Erythroblast (primary cell): Measurements from ENCODE around the gene LRP11.
"Not testable (repeated sequence)": the region's sequence is repeated elsewhere in the genome, so short reads cannot be mapped to it uniquely, and the experiment has no call there.

Experiments
- DNase-seq, 2 experiments: peaks; one replicate each; lab custom pipeline; 2025; lab: John Stamatoyannopoulos, UW
- GATA1 ChIP-seq: IDR thresholded peaks from 2 replicates; pipeline ENCODE4 v1.6.1; 2011; ENCODE audit warnings: low read depth, mild to moderate bottlenecking, control low read depth, low read length, moderate library complexity
- POLR2A ChIP-seq: IDR thresholded peaks from 2 replicates; pipeline ENCODE4 v1.6.1; 2011; ENCODE audit warnings: mild to moderate bottlenecking, low read length

LRP11 gene, protein sequence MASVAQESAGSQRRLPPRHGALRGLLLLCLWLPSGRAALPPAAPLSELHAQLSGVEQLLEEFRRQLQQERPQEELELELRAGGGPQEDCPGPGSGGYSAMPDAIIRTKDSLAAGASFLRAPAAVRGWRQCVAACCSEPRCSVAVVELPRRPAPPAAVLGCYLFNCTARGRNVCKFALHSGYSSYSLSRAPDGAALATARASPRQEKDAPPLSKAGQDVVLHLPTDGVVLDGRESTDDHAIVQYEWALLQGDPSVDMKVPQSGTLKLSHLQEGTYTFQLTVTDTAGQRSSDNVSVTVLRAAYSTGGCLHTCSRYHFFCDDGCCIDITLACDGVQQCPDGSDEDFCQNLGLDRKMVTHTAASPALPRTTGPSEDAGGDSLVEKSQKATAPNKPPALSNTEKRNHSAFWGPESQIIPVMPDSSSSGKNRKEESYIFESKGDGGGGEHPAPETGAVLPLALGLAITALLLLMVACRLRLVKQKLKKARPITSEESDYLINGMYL

DNA sequence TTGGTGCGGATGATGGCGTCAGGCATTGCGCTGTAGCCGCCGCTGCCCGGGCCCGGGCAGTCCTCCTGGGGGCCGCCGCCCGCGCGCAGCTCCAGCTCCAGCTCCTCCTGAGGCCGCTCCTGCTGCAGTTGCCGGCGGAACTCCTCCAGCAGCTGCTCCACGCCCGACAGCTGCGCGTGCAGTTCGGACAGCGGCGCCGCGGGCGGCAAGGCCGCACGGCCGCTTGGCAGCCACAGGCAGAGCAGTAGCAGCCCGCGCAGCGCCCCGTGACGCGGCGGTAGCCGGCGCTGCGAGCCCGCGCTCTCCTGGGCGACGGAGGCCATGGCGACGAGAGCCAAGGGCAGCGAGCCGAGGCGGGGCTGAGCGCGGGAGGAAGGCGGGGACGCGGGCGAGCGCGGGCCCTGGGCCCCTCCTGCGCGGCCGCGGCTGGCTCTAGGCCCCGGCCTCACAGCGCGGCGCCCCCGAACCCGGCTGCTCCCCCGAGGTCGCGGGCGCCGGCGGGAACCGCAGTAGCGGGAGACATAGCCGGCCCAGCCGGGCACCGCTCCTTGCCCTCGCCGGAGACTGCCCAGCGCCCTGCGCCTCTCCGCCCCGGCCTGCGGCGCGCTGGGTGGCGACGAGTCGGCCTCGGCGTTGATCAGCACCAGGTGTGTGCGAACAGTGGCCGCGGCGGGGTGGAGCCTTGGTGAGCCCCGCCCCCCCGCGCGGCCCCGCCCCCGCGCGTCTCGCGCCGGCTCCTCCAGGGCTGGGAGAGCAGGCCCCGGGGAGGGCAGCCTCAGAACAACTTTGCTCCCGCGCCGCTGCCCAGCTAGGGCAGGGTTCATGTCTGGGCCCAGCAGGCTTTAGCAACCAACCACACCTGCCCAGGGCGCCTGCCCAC is at the start of gene LRP11:
Gene LRP11 (minus strand): TSS at position 662 of the 880 bp plus-strand sequence. CDS start 339 bp downstream, at position 323.
- DNase-seq = peak; percentile 84 to 87
- TF ChIP-seq GATA1 (no peak), POLR2A (peak; percentile 54)

DNA sequence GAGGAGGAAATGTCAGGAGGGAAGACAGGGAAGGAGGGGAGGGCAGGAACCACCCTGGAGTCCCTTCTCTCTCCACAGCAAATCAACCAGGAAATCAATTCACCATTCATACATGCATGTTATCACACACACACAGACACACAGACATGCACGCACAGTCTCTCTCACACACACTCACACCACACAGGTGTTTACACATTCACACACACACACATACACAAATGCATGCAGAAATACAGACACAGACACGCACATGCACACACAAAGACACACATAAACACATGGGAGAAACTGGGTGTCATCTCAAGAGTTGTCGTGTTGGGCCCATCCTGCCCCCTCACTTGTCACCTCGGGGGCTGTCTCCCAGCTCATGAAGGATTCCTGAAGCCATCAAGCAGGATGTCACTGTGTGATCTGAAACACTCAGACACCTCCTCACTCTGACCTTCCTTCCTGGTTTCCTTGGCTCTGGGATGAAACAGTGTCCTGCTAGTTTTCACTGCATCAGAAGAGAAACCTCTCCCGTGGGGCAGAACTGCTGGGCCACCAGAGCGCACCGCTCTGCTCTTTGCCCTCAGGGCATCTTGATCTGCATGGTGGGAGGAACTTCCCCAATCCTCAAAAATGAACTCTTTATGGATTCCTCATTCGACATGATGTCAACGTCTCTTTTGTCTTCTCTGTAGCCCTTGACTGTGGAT is 49.5 kb upstream of the LRP11 start:
- DNase-seq = no peak
- TF ChIP-seq POLR2A (no peak), GATA1 (no peak)

DNA sequence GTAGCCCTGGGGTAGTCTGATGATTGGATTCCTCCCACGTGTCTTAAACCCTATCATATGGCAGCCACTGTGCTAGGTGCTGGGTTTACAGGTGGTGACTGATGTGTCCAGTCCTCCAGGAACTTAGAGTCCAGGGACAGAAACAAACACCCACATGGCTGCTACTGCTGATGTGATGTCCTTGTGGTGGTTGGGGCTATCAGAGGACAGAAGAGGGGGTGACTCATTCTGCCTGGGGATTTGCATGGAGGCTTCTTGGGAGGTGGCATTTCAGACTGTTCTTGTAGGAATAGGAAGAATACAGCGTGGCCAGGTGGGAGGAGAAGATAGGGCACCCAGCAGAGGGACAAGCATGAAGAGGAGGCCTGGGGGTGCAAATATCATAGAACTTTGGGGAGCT is 48.9 kb upstream of the LRP11 start:
- TF ChIP-seq GATA1 (no peak), POLR2A (no peak)

DNA sequence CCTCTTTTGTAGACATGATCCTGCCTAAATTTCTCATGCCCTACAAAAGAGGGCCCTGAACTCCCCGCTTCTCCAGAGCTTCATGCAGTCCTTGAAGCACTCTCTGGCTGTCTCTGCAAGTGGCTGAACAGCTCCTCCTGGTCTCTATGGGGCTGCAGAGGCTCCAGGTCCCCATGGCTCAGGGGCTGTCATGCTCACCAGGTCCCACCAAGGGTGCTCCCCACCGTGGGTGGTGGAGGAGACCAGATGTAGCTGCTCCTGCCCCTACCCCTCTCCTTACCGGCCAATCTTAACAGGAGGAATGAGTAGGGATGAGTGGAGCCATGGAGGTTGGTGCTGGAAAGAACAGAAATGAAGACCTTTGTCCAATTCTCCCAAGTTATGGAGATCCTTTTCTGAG is 48.5 kb upstream of the LRP11 start:
- not testable (repeated sequence) for DNase-seq

More for the DNA sequence above, 48.9 kb upstream of the LRP11 start:
- DNase-seq = no peak

DNA sequence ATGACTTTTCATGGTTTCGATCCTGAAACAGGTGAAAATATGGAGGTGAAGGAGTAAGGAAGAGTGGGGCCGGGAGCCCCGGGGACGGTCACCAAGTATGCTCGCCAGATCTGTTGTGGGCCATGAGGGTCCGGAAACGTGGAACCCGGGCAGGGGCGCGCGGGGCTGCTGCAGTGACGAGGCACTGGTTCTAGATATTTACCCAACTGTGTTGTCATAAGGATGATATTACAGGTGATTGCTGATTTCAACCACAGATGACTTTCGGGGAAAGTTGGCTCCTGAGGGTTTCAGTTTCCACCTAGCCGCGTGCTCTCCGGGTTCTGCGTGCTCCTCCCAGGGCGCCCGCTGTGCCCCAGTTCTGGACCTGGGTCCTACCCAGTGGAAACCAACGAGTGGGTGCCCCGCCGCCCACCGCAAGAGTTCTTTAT is 46.6 kb upstream of the LRP11 start:
- no peak for TF ChIP-seq POLR2A
- TF ChIP-seq GATA1 = no peak
- DNase-seq = no peak

DNA sequence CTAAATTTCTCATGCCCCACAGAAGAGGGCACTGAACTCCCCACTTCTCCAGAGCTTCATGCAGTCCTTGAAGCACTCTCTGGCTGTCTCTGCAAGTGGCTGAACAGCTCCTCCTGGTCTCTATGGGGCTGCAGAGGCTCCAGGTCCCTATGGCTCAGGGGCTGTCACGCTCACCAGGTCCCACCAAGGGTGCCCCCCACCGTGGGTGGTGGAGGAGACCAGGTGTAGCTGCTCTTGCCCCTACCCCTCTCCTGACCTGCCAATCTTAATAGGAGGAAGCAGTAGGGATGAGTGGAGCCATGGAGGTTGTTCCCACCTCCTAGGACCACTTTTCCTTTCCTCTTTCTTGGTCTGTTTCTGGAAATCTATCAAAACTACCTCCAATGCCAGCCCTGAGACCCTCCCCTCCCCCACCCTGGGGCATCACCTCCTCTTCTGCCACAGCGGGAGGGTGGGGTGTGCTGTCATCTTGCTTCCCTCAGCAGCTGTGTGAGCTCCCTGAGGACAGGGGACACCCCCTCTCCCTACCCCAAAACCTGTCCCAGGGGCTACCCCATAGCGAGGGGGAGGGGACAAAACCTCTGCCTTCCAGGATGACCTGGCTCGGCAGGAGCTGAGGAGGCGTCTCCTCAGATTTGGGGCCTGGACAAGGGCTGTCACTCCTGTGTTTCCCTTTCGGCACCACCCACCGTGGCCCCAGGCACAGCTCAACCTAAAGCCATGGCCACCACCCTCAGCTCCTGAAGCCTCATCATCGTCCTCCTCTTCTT is 45.7 kb upstream of the LRP11 start:
- no peak for DNase-seq
- TF ChIP-seq GATA1 = no peak
- TF ChIP-seq POLR2A = no peak

DNA sequence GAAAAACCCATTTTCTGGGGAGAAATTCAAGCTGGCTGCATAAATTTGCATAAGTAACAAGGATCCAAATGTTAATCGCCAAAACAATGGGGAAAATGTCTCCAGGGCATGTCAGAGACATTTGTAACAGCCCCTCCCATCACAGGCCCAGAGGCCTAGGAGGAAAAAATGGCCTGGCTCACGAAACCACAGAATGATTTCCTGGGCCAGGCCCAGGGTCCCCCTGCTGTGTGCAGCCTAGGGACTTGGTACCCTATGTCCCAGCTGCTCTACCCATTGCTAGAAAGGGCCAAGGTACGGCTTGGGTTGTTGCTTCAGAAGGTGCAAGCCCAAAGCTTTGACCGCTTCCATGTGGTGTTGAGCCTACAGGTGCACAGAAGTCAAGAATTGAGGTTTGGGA is 44.3 kb upstream of the LRP11 start:
- DNase-seq = not testable (repeated sequence)

DNA sequence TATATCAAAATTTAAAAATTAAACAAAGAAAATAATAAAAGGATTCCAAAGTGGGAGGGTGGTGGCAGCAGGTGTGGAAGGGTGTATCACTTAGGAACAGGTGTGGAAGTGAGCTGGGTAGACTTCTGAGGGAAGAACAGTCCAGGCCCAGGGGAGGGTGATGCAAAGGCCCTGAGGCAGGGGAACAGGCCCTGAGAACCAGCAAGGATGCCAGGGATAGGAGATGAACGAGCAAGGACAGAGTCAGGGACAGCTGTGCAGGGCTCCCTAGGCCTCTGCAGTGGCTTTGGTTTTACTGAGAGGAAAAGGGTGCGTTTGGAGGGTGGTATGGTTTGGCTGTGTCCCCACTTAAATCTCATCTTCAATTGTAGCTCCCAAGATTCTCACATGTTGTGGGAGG is 43.2 kb upstream of the LRP11 start:
- DNase-seq = no peak
- TF ChIP-seq GATA1 (no peak), POLR2A (no peak)

DNA sequence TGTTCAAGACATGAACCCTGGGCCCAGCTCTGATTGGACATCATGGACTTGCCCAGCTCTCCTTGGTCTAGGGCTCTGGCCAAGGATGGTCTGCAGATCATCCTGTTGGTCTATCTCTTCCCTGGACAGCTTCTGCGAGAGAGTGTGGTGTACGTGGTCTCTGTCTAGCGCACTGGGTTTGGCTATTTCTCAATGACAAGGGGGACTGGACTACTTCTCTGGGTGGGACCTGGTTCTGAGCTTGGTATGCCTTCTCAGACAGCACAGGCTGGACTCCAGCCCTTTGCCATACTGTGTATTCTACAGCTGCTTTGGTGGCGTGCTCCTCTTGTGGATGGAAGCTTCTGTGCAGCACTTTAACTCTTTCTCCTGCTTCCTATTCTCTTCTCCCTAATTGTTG is 42.2 kb upstream of the LRP11 start:
- no peak for DNase-seq
- no peak for TF ChIP-seq POLR2A
- TF ChIP-seq GATA1 = no peak

DNA sequence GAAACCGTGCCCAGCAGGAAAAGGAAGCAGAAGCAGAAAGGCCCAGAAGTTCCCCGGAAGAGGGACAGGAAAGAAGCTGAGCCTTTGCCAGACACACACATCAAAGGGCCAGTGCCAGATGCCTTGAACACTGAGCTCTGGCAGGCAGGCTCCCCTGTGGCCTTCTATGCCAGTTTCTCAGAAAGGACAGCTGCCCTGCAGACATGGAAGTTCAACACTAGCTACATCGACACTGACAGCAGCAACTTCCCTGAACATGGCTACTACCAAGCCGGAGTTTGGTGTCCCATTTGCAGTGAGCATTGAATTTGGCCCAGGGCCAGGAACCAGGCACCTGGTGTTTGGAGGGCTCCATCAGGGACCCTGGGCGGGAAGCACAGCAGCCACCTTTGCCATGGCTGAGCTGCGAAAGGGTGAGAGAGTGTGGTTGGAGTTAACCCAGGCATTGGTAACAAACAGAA is 41.8 kb upstream of the LRP11 start:
- DNase-seq = no peak
- TF ChIP-seq POLR2A = no peak
- no peak for TF ChIP-seq GATA1

DNA sequence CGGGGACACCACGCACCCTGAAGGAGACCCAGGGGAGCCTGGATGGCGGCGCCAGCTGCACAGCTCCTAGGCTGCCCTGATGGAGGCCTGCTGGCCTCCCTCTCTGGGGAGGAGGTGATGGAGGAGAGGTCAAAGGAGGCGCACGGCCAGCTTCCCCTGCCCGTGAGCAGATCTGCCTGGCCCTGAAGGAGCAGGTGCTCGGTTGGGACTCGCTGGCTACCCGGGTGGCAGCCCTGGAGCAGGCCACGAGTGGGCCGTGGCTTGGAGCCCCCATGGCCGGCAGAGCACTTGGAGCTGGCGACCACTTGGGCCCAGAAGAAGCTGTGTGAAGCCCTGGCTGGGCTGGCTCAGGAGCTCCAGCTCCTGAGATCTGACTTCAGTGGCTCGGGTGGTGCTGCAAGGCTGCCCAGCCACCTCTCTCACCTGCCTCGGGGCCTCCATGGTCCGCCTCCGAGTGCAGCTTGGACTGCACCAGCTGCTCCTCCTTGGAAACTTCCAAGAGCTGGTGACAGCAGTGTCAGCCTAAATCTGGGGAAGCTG is 41.3 kb upstream of the LRP11 start:
- TF ChIP-seq GATA1 (no peak), POLR2A (no peak)
- DNase-seq = no peak

DNA sequence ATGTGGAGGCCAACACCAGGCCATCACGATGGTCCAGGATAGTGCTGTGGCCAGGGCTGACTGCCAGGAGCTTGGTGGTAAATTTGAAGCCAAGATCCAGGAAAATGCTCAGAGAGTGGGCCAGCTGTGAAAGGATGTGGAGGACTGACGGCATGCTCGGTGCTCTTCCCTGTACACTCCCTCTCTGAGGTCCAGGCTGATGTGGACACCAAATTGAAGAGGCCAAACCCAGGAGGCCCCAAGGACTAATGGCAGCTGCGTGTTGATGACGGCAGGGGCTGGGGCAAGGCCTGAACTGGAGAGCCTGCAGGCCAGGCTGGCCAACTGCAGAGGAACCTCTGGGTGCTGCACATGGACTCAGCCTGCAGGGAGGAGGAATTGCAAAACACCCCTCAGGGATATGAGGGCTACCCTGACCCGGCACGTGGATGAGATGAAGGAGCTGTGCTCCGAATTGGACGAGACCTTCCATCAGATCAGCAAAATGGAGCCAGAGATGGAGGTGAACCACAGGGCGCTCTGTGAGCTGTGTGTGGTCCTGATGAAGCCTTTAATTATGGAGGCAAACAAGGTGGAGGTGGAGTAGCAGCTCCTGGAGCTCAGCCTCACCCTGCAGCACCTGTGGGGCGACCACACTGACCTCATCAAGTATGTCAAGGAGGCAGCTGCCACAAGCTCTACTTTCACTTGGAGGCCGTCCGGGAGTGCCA is 40.7 kb upstream of the LRP11 start:
- TF ChIP-seq POLR2A (no peak), GATA1 (no peak)
- DNase-seq = no peak
